Effector CD4-positive, alpha-beta T cell (primary cell): ENCODE results near the gene B3GALT6.
"Not testable (repeated sequence)": the region's sequence is repeated elsewhere in the genome, so short reads cannot be mapped to it uniquely, and the experiment has no call there.

ENCODE experiments used
- DNase-seq: peaks from one replicate; pipeline ENCODE4 v3.0.0-alpha.2; 2020

Gene B3GALT6

DNA sequence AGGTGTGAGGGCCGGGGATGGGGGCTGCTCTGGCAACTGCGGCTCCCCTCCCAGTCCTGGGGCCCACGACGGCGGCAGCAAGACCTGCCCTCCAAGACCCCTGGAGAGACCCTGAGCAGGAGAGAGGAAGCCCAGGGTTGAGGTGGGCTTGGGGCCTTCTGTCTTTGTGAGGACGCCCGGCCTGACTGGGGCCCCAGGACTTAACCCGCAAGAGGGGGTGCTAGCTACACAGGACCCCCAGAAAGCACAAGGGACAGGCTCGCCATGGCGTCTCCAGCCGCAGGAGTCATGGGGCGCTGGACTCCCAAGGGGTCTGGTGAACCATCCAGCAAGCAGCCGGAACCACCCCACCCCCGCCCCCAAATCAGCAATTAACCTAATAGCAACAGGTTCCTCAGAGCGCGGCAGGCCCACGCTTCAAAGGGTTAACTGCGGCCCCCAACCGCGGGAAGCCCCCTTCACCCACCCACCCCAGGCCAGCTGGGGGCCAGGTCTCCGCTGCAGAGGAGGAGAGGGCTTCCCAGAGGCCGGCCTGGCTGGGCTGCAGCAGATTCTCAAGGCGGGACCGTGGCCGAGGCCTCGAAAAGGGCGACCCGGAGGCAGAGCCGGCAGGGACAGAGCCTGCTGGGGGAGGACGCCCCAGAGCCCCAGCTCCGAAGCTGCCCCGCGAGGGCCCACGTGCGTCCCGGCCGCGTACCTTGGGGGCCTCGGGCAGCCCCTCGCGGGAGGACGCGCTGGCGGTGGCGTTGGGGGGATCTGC, 14.0 kb downstream of the B3GALT6 start:
- no peak for DNase-seq

DNA sequence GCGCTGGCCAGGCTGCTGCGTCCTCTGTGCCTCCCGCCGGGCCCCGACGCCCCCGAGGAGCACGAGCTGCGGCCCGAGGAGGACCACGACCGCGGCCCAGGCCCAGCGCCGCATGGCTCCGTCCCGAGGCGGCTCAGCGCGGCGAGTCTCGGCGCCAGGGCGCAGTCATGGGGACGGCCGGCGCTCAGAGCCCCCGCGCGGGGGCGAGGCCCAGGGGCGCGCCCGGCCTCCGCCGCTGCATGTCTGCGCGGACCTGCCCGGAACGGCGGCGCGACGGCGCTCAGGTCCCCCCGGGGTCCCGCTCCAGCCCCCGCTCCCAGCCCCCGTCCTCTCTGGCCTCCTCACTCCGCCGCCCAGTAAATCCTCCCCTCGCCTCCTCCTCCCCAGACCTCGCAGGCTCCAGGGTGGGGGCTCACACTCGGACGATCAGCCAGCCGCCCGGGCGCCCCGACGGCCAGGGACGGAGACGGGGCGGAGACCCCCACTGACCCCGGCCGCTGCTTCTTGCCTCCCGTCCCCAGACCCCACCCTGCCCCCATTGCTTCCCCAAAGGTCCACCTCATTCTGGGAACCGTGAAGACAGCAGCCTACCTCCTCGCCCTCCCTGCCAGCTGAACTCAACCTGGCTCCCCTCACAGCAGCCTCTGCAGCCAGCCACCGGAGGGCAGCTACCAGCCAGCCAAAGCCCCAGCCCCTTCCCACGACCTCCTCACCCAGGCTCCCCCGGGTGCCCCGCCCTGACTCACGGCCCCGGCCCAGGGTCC, 14.7 kb downstream of the B3GALT6 start, which contains the start of gene C1QTNF12:
C1QTNF12 (minus strand) TSS at position 146 of the 764 bp plus-strand sequence; CDS start at position 114, 32 bp downstream.
- DNase-seq: no peak

DNA sequence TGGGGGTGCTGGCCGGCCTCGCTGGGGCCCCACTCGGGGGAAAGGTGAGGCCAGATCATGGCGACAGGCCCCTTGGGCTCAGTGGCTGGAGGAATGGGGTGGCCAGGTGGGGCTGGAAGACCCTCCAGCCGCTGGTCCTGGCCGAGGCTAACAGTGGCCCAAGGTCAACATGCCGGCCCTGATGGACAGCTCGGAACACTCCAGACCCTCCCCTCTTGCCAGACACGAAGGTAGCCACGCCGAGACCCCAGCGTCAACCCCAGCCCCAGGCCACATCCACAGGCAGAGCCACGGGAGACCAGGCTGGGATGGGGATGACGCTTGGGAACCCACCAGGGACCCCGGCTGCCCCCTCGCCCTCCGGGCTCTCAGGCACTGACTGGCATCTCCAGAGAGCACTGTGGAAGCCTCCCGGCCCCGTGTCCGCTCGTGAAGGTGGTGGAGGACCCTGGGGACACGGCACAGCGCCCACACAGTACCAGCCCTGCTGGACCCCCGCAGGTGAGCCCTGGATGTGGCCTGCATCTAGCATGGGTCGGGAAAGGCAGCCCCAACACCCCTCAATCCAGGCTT, 15.4 kb downstream of the B3GALT6 start:
- DNase-seq: no peak

DNA sequence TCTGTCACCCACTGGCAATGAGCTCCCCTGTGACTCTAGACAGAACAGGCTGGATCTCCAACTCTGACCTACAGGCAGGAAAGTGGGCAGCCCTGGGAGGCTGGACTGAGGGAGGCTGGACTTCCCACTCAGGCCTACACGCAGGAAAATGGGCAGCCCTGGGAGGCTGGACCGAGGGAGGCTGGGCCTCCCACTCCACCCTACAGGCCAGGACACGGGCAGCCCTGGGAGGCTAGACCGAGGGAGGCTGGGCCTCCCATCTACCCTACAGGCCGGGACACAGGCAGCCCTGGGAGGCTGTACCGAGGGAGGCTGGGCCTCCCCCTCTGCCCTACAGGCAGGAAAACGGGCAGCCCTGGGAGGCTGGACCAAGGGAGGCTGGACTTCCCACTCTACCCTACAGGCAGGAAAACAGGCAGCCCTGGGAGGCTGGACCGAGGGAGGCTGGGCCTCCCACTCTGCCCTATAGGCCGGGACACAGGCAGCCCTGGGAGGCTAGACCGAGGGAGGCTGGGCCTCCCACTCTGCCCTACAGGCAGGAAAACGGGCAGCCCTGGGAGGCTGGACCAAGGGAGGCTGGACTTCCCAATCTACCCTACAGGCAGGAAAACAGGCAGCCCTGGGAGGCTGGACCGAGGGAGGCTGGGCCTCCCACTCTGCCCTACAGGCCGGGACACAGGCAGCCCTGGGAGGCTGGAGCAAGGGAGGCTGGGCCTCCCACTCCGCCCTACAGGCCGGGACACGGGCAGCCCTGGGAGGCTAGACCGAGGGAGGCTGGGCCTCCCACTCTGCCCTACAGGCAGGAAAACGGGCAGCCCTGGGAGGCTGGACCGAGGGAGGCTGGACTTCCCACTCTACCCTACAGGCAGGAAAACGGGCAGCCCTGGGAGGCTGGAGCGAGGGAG, 16.2 kb downstream of the B3GALT6 start:
- not testable (repeated sequence) for DNase-seq

DNA sequence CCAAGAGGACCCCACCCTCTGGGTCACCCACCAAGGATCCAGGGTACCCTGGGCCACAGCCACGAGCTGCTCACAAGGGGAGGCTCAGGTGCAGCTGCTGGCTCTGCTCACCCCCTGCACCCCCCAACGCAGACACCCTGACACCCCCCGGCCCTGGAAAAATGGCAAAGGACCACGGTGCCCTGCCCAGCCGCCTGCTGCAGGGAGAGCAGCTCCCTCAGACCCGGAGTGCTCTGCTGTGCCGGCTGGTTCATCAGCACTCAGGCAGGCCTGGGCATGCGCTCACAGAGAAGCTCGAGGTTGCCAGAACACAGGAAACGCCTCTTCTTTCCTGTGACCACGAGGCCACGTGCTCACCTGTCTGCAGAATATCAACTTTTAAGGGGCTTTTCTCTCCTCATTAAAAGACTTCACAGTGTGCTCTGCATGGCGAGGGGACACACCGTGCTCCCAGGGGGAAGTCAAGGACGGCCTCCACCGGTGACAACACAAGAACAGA, 18.8 kb downstream of the B3GALT6 start:
- peak; percentile 63 for DNase-seq

DNA sequence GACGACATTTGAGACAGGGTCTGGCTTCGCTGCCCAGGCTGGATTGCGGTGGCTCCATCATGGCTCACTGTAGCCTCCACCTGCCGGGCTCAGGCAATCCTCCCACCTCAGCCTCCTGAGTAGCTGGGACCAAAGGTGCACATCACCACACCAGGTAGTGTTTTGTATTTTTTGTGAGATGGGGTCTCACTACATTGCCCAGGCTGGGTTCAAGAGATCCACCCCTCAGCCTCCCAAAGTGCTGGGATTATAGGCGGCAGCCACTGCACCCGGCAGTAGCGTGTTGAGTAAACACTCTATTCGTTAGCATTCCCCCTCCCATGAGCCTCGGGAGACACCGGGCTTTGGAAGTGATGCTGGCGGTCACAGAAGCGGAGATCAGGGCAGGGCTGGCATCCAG, 21.3 kb downstream of the B3GALT6 start:
- DNase-seq: no peak

DNA sequence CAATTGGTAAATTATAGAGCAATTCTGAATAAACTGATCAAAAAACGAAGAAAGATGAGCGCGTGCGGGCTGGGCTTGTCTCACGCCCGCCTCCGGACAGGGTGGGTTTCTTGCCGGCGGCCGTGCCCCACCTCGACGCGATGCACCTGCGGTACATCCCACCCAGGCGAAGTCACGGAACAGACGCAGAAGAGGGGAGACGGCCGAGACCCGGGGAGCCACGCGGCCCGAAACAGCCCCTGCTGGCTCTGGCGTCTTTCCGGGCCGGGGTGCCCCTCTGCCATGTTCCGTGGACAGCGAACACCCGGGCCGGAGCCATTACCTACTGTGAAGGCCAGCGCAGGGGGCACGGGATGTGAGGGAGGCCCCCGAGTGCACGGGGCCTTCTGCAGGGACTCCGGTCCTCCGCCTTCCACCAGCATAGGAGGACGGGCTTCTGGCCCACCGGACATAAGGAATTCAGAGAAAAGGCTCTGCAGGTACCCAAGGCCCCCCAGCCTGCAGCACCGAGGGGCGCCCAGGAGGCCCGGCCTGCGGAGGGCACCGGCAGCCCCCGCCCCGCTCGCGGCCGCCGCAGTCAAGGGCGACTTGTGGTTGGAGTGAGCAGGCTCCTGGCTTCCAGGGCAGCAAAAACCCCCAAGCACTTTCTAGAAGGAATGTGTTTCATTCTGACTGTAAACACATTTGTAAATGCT, 22.1 kb downstream of the B3GALT6 start:
- DNase-seq: no peak

DNA sequence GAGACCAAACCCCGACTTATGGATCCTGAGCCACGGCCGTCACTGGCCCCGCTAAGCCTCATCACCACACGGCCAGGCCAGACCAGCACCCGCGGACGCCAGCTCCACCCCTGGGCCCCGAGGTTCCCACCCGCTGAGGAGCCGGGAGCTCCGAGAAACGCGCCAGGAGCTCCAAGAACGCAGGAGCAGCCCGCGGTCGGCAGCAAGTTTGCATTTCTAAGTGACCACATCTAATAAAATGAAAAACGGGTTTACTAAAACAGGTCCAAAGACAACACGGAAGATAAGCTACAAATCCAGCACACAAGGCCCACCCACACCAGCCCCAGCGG, 22.6 kb downstream of the B3GALT6 start:
- DNase-seq: no peak

DNA sequence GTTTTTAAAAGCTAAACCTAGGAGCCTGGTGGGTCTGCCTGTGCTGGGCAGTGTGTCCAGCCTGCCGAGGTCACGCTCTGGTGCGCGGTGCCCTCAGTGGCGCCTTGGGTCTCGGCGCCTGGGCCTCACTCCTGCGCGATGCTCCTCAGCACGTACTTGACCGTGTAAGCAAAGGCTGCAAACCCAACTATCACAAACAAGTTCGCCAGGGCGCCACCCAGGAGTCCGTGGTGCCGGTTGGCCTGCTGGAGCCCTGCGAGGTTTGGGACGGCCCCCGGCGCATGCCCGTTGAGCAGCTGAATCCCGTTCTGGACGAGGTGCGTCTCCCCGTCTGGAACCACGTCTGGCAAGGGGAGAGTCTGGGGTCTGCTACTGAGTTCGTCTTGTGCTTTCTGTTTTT, 23.0 kb downstream of the B3GALT6 start:
- no peak for DNase-seq

DNA sequence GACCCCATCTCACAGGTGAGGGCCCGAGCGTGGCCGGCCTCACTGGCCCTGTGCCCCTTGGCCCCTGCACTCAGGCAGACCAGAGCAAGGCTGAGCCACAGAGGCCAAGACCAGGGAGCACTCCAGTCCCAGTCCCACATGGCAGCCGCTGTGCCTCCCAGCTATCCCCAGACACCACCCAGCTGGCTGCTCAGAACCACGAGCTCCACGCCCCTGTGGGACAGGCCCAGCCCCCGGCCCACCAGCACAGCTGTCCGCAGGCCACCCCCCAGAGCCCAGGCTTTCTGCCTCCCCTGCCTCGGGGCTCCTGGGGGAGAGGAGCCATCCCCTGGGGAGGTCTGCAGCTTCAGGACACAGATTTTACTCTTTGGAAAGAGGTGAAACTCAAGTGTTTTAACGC, 23.6 kb downstream of the B3GALT6 start:
- DNase-seq: no peak

DNA sequence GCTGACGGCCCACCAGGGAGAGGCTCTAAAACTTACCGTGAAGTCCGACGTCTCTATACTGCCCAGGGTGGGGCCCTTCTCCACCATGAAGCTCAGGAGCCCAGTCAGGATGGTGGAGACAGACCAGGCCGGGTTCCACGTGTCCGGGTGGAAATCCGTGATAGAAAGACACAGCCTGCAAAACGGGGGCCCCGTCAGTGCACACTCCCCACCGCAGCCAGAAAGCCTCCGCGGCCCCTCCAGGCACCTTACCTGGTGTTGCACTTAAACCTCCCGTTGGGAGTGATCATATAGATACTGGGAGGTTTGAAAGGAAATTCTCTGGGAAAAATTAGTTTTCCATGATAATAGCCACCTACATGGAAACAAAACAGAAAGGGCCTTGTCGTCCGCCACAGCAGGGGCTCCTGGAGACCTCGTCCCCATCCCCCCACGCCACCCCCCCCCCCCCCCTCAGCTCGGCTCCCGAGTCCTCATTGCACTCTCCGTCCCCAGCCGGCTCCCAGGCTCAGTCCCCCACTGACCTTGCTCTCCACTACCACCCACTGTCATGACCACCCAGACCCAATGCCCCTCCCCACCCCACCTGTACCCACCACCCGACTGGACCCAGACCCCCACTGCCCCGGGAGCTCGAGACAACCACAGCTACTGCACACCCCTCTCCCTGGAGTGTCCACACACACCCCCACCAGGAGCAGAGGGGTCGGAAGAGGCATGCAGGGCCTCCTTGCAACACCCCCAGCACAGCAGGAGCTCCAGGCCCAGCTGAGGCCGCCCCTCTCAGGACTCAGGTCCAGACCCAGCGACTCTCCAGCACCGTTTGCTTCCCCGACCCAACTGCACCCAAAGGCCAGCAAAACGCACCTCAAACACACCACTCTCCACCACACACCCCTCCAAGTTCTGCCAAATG, 25.2 kb downstream of the B3GALT6 start:
- no peak for DNase-seq

DNA sequence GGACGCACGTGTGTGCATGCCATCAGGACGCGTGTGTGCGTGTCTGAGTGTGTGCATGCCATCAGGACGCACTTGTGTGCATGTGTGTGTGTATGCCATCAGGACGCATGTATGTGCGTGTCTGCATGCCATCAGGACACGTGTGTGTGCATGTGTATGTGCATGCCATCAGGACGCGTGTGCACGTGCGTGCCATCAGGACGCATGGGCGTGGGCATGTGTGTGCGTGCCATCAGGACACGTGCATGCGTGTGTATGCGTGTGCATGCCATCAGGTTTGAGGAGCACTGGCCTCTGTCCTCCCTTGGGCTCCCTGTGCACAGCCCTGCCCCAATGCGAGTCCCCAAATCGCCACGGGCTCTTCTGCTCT, 27.1 kb downstream of the B3GALT6 start:
- no peak for DNase-seq

DNA sequence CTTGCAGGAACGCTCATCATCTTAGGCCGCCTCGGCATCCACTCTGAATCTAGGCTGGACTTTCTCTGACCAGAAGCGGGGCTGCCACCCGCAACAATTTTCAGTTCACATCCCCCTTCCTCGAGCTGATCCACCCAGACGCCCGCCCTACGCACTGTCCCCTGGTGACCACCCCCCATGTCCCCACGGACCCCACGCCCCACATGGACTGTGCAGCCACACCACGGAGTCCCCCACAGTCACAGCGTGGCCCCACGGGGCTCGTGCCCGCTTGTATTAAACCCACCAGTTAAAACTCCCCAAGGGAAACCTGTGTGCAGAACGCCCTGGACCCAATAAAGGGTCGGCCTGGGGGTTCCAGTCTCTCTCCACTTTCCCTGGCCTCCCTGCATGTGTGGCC, 27.5 kb downstream of the B3GALT6 start:
- DNase-seq: no peak

DNA sequence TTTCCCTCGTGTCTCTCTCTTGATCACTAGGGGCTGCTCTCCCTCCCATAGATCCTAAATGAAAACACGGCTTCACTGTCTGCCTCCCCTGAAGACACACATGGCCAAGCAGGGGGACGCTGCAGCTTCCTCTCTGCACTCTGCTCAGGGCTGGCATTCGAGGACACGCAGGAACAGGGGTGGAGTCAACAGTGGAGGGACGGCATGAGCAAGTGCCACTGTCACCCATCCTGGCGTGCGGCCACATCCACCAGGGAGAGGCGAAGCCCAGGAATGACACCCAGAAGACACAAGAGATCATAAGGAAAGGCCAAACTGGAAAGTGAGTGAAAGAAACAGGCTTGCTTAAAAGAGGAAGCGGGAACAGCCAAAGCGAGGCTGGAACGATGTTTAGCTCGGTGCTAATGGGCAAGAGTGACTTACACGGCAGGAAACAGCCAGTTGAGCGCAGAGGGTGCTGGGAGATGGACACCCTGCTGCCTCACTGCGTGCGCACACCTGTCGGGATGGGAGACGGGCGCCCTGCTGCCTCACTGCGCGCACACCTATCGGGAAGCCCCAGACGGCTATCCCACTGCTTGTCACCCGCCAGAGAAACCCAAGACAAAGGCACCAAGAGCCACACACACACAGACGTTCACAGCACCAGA, 28.0 kb downstream of the B3GALT6 start:
- DNase-seq: no peak

DNA sequence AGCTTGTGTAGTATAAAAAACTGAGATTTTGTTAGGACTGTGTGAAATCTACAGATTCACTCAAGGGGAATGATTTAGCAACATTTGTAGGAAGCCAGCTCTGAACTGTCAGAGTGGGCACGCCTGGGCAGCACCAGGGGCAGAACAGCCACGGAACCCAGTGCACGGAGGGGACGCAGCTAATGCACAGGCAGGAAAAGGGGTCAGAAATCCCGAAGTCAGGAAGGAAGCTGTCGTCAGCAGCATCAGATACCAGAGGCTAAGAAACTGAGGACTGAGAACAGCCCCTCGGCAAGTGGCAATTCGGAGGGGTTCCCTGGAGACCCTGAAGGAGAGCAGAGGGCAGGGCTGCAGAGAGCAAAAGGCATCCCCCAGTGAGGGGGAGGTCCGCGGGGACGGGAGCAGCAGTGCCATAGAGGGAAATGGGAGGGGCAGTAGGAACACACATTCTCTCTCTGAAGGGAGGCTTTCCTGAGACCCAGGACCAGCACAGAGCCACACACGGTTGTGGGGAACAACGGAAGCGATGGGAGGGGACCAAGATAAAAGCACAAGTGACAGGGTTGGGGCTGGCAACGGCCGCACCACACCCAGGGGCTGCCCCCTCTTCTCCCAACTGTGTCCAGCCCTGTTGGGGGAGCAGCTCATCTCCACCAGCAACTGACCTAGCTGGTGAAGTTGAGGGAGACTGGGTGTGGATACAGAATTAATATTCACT, 29.0 kb downstream of the B3GALT6 start:
- DNase-seq: no peak

DNA sequence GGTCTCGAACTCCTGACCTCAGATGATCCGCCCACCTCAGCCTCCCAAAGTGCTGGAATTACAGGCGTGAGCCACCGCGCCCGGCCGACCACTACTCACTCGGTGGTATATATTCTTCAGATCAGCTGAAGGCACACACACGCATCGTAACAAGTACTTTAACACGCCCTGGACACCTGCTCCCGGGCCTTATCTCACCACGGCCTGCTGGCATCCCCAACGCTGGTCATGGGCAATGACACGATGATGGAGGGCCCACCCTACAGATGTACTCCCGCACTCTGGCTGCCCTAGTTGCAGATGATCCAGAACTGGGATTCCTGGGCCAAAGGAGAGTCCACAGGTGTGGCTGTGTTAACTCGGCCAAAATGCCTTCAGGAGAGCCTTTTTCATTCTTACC, 30.0 kb downstream of the B3GALT6 start:
- no peak for DNase-seq

DNA sequence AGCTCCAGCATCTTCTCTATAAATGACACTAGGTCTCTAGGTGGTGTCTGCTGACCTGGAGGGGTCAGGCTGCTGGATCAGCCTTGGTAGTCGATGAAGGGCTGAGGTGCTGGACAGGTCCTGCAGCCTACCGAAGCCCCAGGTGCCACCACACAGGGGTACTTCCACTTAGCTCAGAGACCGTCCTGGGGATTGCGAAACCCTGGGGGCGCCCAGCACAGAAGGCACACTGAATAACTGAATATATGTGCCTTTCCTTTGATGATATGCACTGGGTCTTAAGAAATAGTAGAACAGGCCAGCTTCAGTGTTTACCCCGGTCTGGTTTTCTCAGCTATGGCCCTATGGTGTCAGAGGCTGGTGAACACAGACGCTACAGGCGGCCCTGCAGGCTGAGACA, 30.7 kb downstream of the B3GALT6 start:
- DNase-seq: no peak

DNA sequence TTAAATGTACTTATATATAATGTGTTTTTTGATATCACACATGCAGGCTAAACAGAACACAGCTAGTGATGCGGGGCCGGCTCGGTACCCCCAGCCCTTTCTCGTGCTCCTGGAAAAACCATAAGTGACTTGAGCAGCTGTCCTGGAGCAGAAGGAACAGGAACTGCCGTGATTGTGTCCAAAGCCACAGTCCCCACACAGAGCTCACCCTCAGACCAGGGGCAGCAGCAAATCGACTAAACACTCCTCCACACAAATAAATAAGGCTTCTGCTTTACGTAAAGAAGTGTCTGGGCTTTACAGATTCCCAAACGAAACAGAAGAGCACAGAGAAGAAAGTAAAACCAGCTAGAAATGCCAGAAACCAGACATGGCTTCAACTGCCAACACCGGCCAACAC, 32.0 kb downstream of the B3GALT6 start:
- no peak for DNase-seq

DNA sequence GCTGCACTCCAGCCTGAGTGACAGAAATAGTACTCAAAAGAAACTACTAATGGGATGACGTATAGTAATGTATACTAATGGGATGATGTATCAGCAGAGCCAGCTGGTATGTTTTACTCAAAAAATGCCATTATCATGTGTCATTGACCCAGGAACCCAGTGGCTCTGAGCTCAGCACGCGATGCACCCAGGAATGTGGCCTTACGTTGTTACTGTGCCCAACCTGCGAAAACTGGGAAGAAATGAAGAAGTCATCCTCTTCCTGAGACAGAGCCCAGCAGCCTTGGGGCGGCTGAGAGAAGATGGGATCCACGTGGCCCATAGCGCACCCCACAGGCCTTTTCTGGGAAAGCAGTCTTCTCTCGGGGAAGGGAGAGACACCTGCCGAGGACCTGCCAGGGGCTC, 32.8 kb downstream of the B3GALT6 start:
- no peak for DNase-seq
